Spleen (tissue), 11 donors: Measurements from ENCODE around the gene AMN. TPM values are rescaled to one million over a fixed set of nuclear protein-coding genes. Genes with fewer than 3 reads are reported as not detected.

Experiments
- DNase-seq: peaks from one replicate; pipeline ENCODE4 v3.0.0-alpha.2; 2020
- H3K27ac ChIP-seq, 8 donors: fragments of 200-600 bp; sonication (generic) in 7 of 8; 1 replicate in 4 of 8; 2 replicates in 4 of 8; pipeline versions ENCODE4 v1.5.0 to v1.8.0; 2016 to 2021; ENCODE audit warnings: inconsistent platforms in 4 of 8, mild to moderate bottlenecking in 4 of 8, moderate library complexity in 1 of 8
- H3K27me3 ChIP-seq, 7 donors: fragments of 200-600 bp; sonication (generic) in 6 of 7; replicated peaks in 1 of 7; 1 replicate in 4 of 7; 2 replicates in 3 of 7; pipeline versions ENCODE4 v1.5.0 to v1.8.0; 2016 to 2021; ENCODE audit warnings: inconsistent platforms in 3 of 7, mild to moderate bottlenecking in 1 of 7
- H3K36me3 ChIP-seq, 6 donors: fragments of 200-600 bp; sonication (generic) in 5 of 6; 1 replicate in 4 of 6; 2 replicates in 2 of 6; pipeline versions ENCODE4 v1.5.0 to v1.8.0; 2016 to 2021; ENCODE audit warnings: inconsistent platforms in 2 of 6
- H3K4me1 ChIP-seq, 6 donors: fragments of 200-600 bp; sonication (generic) in 5 of 6; 1 replicate in 3 of 6; 2 replicates in 3 of 6; pipeline versions ENCODE4 v1.5.0 to v1.8.0; 2016 to 2021; ENCODE audit warnings: inconsistent platforms in 3 of 6
- H3K4me3 ChIP-seq, 8 donors: fragments of 200-600 bp; sonication (generic) in 7 of 8; 1 replicate in 4 of 8; 2 replicates in 4 of 8; pipeline versions ENCODE4 v1.5.0 to v1.8.0; 2016 to 2021; ENCODE audit warnings: inconsistent platforms in 4 of 8, mild to moderate bottlenecking in 4 of 8, moderate library complexity in 2 of 8
- H3K9me3 ChIP-seq, 8 donors: fragments of 200-600 bp; sonication (generic) in 7 of 8; 1 replicate in 4 of 8; 2 replicates in 4 of 8; pipeline versions ENCODE4 v1.5.0 to v1.8.0; 2016 to 2021; ENCODE audit warnings: inconsistent platforms in 4 of 8
- CTCF ChIP-seq, 11 experiments: fragments of 200-600 bp in 7 of 11; fragments of 450-650 bp in 4 of 11; sonication (generic) in 4 of 11; IDR thresholded peaks in 8 of 11; conservative IDR thresholded peaks in 3 of 11; 1 replicate in 7 of 11; 2 replicates in 4 of 11; pipeline versions ENCODE4 v1.4.0 to v1.8.0; 2016 to 2021; ENCODE audit warnings: antibody characterized with exemption in 11 of 11, inconsistent platforms in 4 of 11, mild to moderate bottlenecking in 1 of 11
- POLR2A ChIP-seq, 3 donors: fragments of 450-650 bp; IDR thresholded peaks; one replicate each; pipeline ENCODE4 v1.5.1; 2017; ENCODE audit warnings: antibody characterized with exemption in 3 of 3, mild to moderate bottlenecking in 1 of 3
- POLR2AphosphoS5 ChIP-seq, 3 donors: sonication (generic); formaldehyde crosslinking; IDR thresholded peaks; one replicate each; pipeline ENCODE4 v1.5.1; 2017; ENCODE audit warnings: antibody characterized with exemption in 3 of 3
- WGBS, 5 donors: extraction: QIAGEN DNeasy Blood & Tissue Kit in 3 of 5; methylation state at CpG; one replicate each; pipeline versions ENCODE4 v1.1.5 to v1.1.7; 2013 to 2018; 5-methylcytosine and 5-hydroxymethylcytosine counted together
- intact Hi-C: fragments of 100-400 bp; cut with DNase I; formaldehyde crosslinking; loops from one replicate; pipeline ENCODE4 v1.15.0; 2023; ENCODE audit warnings: low total_unique reads
- polyA plus RNA-seq, 3 donors: library from polyadenylated mRNA; stranded (reverse); fragments of 200-250 nt; gene quantifications; one replicate each; pipeline ENCODE4 v1.2.1, GENCODE V29; 2013
- total RNA-seq, 7 donors: library from RNA; depleted of rRNA in 3 of 7; stranded (reverse); fragments of >200 nt in 3 of 7; fragmentation: NEBNext Ultra II Directional in 4 of 7; extraction: Animal tissue kit (Norgen Biotek cat#: 25700) in 4 of 7; gene quantifications; one replicate each; pipeline versions ENCODE4 v1.1.0 to v1.2.1, GENCODE V29; 2016 to 2021
- donor health status: healthy with polysubstance abuse.
- donor health status: DM: no; HTN: no; CAD: no; lungs with moderate emphysema.
- donor health status: DM: no; HTN: no; CAD: no.
- donor health status: Bipolar disorder and iron deficiency.
- donor health status: healthy.
- donor health status: DM: no; HTN: no; CAD: no.
- donor health status: DM: yes; HTN: yes; CAD: no.

Gene AMN
- total and polyA plus RNA-seq, 10 donors: 0.65 to 3.0 (median 2.2) TPM

- WGBS, 5 donors: 95 to 97% (median 96%) methylated on average over 24 to 39 of the region's 39 CpGs
- H3K9me3 ChIP-seq: no peaks in the 10 kb centered on the region
- DNase-seq: peak; percentile 61
- no peaks in the 10 kb centered on the region for H3K4me1 ChIP-seq
- intact Hi-C loops: no loop called here
- H3K36me3 ChIP-seq: peaks cover 0 to 100% (median 86%) of the 10 kb centered on the region in 6 donors
- TF ChIP-seq POLR2AphosphoS5 (IDR thresholded peaks at IDR 0.05): peak in 1 of 3 donors; percentile 11
- TF ChIP-seq CTCF (IDR thresholded peaks at IDR 0.05 in 8 of 11, conservative IDR thresholded peaks at IDR 0.05 in 3 of 11): no peak
- no peaks in the 10 kb centered on the region for H3K27me3 ChIP-seq
- H3K27ac ChIP-seq: no peak overlapping the region
- H3K4me3 ChIP-seq: no peak overlapping the region
Observed at GRCh38 chr14:102964152-102964730, 41.8 kb downstream of the AMN start.

GRCh38 chr14:102965282-102965681 is 42.8 kb downstream of the AMN start:
- no peak for DNase-seq
- H3K27ac ChIP-seq: no peak overlapping the region
- no peaks in the 10 kb centered on the region for H3K27me3 ChIP-seq
- peaks cover 0 to 100% (median 94%) of the 10 kb centered on the region in 6 donors for H3K36me3 ChIP-seq
- 84 to 93% (median 85%) methylated on average over 3 of the region's 3 CpGs for WGBS, 5 donors
- TF ChIP-seq CTCF (IDR thresholded peaks at IDR 0.05 in 8 of 11, conservative IDR thresholded peaks at IDR 0.05 in 3 of 11) (no peak), POLR2A (IDR thresholded peaks at IDR 0.05) (no peak), POLR2AphosphoS5 (IDR thresholded peaks at IDR 0.05) (no peak)
- H3K4me1 ChIP-seq: no peaks in the 10 kb centered on the region
- intact Hi-C loops: no loop called here
- H3K4me3 ChIP-seq: no peak overlapping the region
- no peaks in the 10 kb centered on the region for H3K9me3 ChIP-seq

GRCh38 chr14:102965971-102966655 is 43.6 kb downstream of the AMN start:
- WGBS, 5 donors: 89 to 93% (median 90%) methylated on average over 20 of the region's 20 CpGs

More at GRCh38 chr14:102965971-102966655, 43.6 kb downstream of the AMN start:
- H3K27me3 ChIP-seq: no peaks in the 10 kb centered on the region
- TF ChIP-seq POLR2A (IDR thresholded peaks at IDR 0.05): no peak
- no peak for TF ChIP-seq CTCF (IDR thresholded peaks at IDR 0.05 in 8 of 11, conservative IDR thresholded peaks at IDR 0.05 in 3 of 11)
- TF ChIP-seq POLR2AphosphoS5 (IDR thresholded peaks at IDR 0.05): no peak
- peaks cover 0 to 100% (median 92%) of the 10 kb centered on the region in 6 donors for H3K36me3 ChIP-seq
- no peaks in the 10 kb centered on the region for H3K9me3 ChIP-seq
- DNase-seq: peak; percentile 51
- no peak overlapping the region for H3K27ac ChIP-seq
- H3K4me3 ChIP-seq: no peak overlapping the region
- intact Hi-C loops: no loop called here
- H3K4me1 ChIP-seq: no peaks in the 10 kb centered on the region
